ENCODE measurements around the gene SYNE1. TPM values are rescaled to one million over a fixed set of nuclear protein-coding genes. Genes with fewer than 3 reads are reported as not detected.

The SYNE1 gene
- total RNA-seq, 1 experiment from 2014 or later, result 6.5 TPM

GRCh38 chr6:152575161-152575560, 62.0 kb downstream of the SYNE1 start:
- Mint-ChIP-seq H3K9me3 (no peaks in the 10 kb centered on the region), H3K27me3 (ENCODE audit: low read depth) (no peaks in the 10 kb centered on the region), H3K36me3 (no peaks in the 10 kb centered on the region), H3K27ac (no peak overlapping the region), H3K4me3 (no peak overlapping the region), H3K4me1 (peaks cover 30% of the 10 kb centered on the region)
- DNase-seq (ENCODE audit: low spot score) (no peak), ATAC-seq (no peak)
- ChIA-PET CTCF (interaction anchor here (0.9 kb wide), 1 partner anchor 68 kb away, joined by 4 read pairs; no protein-coding TSS in a partner anchor), POLR2A (no interaction called here)
- TF ChIP-seq NR1H2 (CRISPR knock-in tag; IDR thresholded peaks at IDR 0.05), result no peak
- TF ChIP-seq FOXJ3 (CRISPR knock-in tag; IDR thresholded peaks at IDR 0.05; ENCODE audit: borderline replicate concordance), result no peak
- no peak for TF ChIP-seq TEAD4 (CRISPR knock-in tag; IDR thresholded peaks at IDR 0.05)
- no peak for TF ChIP-seq MLX (CRISPR knock-in tag; IDR thresholded peaks at IDR 0.05)
- no peak for TF ChIP-seq ETV6 (CRISPR knock-in tag; IDR thresholded peaks at IDR 0.05)
- no peak for TF ChIP-seq GTF2I (CRISPR knock-in tag; conservative IDR thresholded peaks at IDR 0.05)
- TF ChIP-seq, protein P1, sequence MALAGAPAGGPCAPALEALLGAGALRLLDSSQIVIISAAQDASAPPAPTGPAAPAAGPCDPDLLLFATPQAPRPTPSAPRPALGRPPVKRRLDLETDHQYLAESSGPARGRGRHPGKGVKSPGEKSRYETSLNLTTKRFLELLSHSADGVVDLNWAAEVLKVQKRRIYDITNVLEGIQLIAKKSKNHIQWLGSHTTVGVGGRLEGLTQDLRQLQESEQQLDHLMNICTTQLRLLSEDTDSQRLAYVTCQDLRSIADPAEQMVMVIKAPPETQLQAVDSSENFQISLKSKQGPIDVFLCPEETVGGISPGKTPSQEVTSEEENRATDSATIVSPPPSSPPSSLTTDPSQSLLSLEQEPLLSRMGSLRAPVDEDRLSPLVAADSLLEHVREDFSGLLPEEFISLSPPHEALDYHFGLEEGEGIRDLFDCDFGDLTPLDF (CRISPR knock-in tag; IDR thresholded peaks at IDR 0.05), result no peak
- no peak for TF ChIP-seq KAT7 (CRISPR knock-in tag; IDR thresholded peaks at IDR 0.05; ENCODE audit: borderline replicate concordance)

DNA sequence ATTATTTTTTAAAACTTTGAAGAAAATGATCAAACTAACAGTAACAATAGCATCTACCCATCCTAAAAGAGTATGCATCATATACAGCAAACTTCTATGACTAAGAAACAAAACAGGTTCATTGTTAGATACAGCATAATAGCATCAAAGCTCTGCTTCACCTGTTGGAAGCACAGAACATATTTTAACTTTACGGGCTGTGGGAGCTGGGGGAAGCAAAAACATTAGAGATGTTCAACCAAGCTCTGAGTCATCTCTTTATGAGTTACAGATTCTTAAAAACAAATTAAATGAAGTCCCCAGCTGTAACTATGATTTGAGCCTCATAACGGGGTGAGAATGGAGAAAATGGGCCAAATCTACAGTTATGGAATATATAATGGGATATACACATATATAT, 63.4 kb downstream of the SYNE1 start:
- CTCF ChIA-PET, result no interaction called here
- no peak for DNase-seq (ENCODE audit: low spot score)
- Mint-ChIP-seq H3K9me3 (no peaks in the 10 kb centered on the region), H3K36me3 (no peaks in the 10 kb centered on the region), H3K27me3 (ENCODE audit: low read depth) (no peaks in the 10 kb centered on the region), H3K4me1 (peaks cover 30% of the 10 kb centered on the region), H3K27ac (no peak overlapping the region), H3K4me3 (no peak overlapping the region)
- POLR2A ChIA-PET, result no interaction called here
- no peak for ATAC-seq
- no peak for TF ChIP-seq ZBTB43 (CRISPR knock-in tag; IDR thresholded peaks at IDR 0.05)
- TF ChIP-seq TEAD1 (CRISPR knock-in tag; IDR thresholded peaks at IDR 0.05), result no peak
- TF ChIP-seq, protein P2, sequence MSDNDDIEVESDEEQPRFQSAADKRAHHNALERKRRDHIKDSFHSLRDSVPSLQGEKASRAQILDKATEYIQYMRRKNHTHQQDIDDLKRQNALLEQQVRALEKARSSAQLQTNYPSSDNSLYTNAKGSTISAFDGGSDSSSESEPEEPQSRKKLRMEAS (CRISPR knock-in tag; IDR thresholded peaks at IDR 0.05), result no peak
- no peak for TF ChIP-seq ZNF232 (CRISPR knock-in tag; IDR thresholded peaks at IDR 0.05)
- TF ChIP-seq OVOL2 (CRISPR knock-in tag; IDR thresholded peaks at IDR 0.05; ENCODE audit: borderline replicate concordance), result no peak
- TF ChIP-seq RORB (CRISPR knock-in tag; IDR thresholded peaks at IDR 0.05), result no peak
- TF ChIP-seq, protein P3, sequence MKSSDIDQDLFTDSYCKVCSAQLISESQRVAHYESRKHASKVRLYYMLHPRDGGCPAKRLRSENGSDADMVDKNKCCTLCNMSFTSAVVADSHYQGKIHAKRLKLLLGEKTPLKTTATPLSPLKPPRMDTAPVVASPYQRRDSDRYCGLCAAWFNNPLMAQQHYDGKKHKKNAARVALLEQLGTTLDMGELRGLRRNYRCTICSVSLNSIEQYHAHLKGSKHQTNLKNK (CRISPR knock-in tag; IDR thresholded peaks at IDR 0.05), result no peak
- no peak for TF ChIP-seq ZNF121 (CRISPR knock-in tag; IDR thresholded peaks at IDR 0.05)
- TF ChIP-seq FOXP1 (CRISPR knock-in tag; IDR thresholded peaks at IDR 0.05; ENCODE audit: borderline replicate concordance), result no peak
- TF ChIP-seq CTCF (IDR thresholded peaks at IDR 0.05), result no peak
- TF ChIP-seq ERG (CRISPR knock-in tag; IDR thresholded peaks at IDR 0.05), result no peak
- no peak for TF ChIP-seq PRRX2 (CRISPR knock-in tag; IDR thresholded peaks at IDR 0.05)
- TF ChIP-seq, protein P4, sequence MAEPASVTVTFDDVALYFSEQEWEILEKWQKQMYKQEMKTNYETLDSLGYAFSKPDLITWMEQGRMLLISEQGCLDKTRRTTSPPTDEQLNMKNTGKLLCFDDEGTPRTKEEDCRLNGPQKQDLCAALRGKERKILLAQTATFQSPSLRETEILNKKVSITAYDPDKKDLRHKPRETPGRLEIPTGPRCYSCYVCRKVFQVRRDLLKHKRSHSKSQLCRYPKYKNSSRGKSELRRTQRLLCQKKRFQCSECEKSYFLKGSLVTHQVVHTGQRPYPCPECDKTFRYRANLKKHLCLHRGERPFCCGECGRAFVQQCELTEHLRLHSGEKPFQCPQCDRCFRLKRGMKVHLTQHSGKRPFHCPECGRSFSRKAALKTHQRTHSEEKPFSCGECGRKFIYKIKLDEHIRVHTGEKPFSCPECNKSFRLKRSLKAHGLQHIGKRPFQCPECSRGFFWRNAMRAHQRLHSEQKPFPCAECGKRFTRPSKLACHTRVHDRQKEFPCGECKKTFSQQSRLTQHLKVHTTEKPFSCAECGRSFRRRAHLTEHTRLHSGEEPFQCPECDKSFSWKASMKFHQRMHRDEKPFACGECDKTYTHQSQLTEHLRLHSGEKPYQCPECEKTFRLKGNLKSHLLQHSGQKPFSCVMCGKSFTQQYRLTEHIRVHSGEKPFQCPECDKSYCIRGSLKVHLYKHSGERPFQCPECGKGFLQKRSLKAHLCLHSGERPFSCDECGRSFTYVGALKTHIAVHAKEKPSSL (CRISPR knock-in tag; conservative IDR thresholded peaks at IDR 0.05), result no peak
- TF ChIP-seq FOXK1 (CRISPR knock-in tag; IDR thresholded peaks at IDR 0.05), result no peak
- TF ChIP-seq, protein P5, sequence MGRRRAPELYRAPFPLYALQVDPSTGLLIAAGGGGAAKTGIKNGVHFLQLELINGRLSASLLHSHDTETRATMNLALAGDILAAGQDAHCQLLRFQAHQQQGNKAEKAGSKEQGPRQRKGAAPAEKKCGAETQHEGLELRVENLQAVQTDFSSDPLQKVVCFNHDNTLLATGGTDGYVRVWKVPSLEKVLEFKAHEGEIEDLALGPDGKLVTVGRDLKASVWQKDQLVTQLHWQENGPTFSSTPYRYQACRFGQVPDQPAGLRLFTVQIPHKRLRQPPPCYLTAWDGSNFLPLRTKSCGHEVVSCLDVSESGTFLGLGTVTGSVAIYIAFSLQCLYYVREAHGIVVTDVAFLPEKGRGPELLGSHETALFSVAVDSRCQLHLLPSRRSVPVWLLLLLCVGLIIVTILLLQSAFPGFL (CRISPR knock-in tag; IDR thresholded peaks at IDR 0.05; ENCODE audit: borderline replicate concordance), result no peak
- TF ChIP-seq, protein P6, sequence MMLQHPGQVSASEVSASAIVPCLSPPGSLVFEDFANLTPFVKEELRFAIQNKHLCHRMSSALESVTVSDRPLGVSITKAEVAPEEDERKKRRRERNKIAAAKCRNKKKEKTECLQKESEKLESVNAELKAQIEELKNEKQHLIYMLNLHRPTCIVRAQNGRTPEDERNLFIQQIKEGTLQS (CRISPR knock-in tag; conservative IDR thresholded peaks at IDR 0.05), result no peak
- no peak for TF ChIP-seq NR3C1 (CRISPR knock-in tag; conservative IDR thresholded peaks at IDR 0.05; ENCODE audit: low read depth)

Measured in WTC11 (cell line).